HepG2 (cell line): ENCODE results near the gene CCDC126. TPM values are rescaled to one million over a fixed set of nuclear protein-coding genes. Genes with fewer than 3 reads are reported as not detected.

ENCODE experiments used
- AFF4 ChIP-seq: sonication (generic); formaldehyde crosslinking; IDR thresholded peaks from 2 replicates; pipeline ENCODE4 v1.4.0; 2020; ENCODE audit warnings: missing genetic modification reagents
- FOXA1 ChIP-seq, 2 experiments: fragments of 450-650 bp in 1 of 2; sonication (generic) in 1 of 2; formaldehyde crosslinking in 1 of 2; IDR thresholded peaks; 2 replicates each; pipeline versions ENCODE4 v1.4.0 to v1.6.1; 2016 to 2020; ENCODE audit warnings: missing genetic modification reagents in 1 of 2
- LCORL ChIP-seq, 2 experiments: fragments of 450-650 bp in 1 of 2; sonication (generic) in 1 of 2; formaldehyde crosslinking in 1 of 2; IDR thresholded peaks; 2 replicates each; pipeline versions ENCODE4 v1.5.0 to v1.6.1; 2017 to 2020; ENCODE audit warnings: antibody characterized with exemption in 1 of 2, missing genetic modification reagents in 1 of 2
- NAIF1 ChIP-seq: sonication (generic); formaldehyde crosslinking; IDR thresholded peaks from 2 replicates; pipeline ENCODE4 v1.5.0; 2020; ENCODE audit warnings: mild to moderate bottlenecking, missing genetic modification reagents, borderline replicate concordance
- PBX3 ChIP-seq: sonication (generic); formaldehyde crosslinking; IDR thresholded peaks from 2 replicates; pipeline ENCODE4 v1.8.1; 2023; ENCODE audit warnings: missing genetic modification reagents, inconsistent platforms, borderline replicate concordance
- PCBP1 ChIP-seq: fragments of 200-400 bp; formaldehyde crosslinking; IDR thresholded peaks from 2 replicates; pipeline ENCODE4 v1.6.1; 2017; ENCODE audit warnings: mild to moderate bottlenecking, low read depth, low read length, borderline replicate concordance
- PITX1 ChIP-seq: sonication (generic); formaldehyde crosslinking; IDR thresholded peaks from 2 replicates; pipeline ENCODE4 v1.5.1; 2020; ENCODE audit warnings: mild to moderate bottlenecking, missing genetic modification reagents
- RFXANK ChIP-seq: IDR thresholded peaks from 2 replicates; pipeline ENCODE4 v1.6.1; 2016
- SAP130 ChIP-seq: IDR thresholded peaks from 2 replicates; pipeline ENCODE4 v1.6.1; 2016; ENCODE audit warnings: low read depth
- SNAI1 ChIP-seq: sonication (generic); formaldehyde crosslinking; IDR thresholded peaks from 2 replicates; pipeline ENCODE4 v1.5.0; 2020; ENCODE audit warnings: mild to moderate bottlenecking, missing genetic modification reagents, borderline replicate concordance
- SP2 ChIP-seq: sonication (generic); formaldehyde crosslinking; IDR thresholded peaks from 2 replicates; pipeline ENCODE4 v1.5.1; 2020; ENCODE audit warnings: mild to moderate bottlenecking, missing genetic modification reagents
- XRCC5 ChIP-seq: fragments of 200-400 bp; formaldehyde crosslinking; optimal IDR thresholded peaks from 2 replicates; pipeline ENCODE3; 2017; ENCODE audit warnings: mild to moderate bottlenecking, low read length
- ZBTB26 ChIP-seq: IDR thresholded peaks from 2 replicates; pipeline ENCODE4 v1.6.1; 2016; ENCODE audit warnings: missing compliant biosample characterization, missing genetic modification reagents, borderline replicate concordance
- ZFP82 ChIP-seq: sonication (generic); formaldehyde crosslinking; IDR thresholded peaks from 2 replicates; pipeline ENCODE4 v1.5.1; 2020; ENCODE audit warnings: mild to moderate bottlenecking, missing genetic modification reagents, borderline replicate concordance
- ZNF263 ChIP-seq: sonication (generic); formaldehyde crosslinking; IDR thresholded peaks from 2 replicates; pipeline ENCODE4 v1.4.0; 2020; ENCODE audit warnings: missing genetic modification reagents
- ZNF282 ChIP-seq: fragments of 450-650 bp; IDR thresholded peaks from 2 replicates; pipeline ENCODE4 v1.6.1; 2018; ENCODE audit not compliant: partially characterized antibody
- ZNF331 ChIP-seq: sonication (generic); formaldehyde crosslinking; IDR thresholded peaks from 2 replicates; pipeline ENCODE4 v1.4.0; 2020; ENCODE audit warnings: missing genetic modification reagents
- ZNF383 ChIP-seq: sonication (generic); formaldehyde crosslinking; IDR thresholded peaks from 2 replicates; pipeline ENCODE4 v1.4.0; 2020; ENCODE audit warnings: missing genetic modification reagents, mild to moderate bottlenecking, borderline replicate concordance
- ZNF512 ChIP-seq: sonication (generic); formaldehyde crosslinking; IDR thresholded peaks from 2 replicates; pipeline ENCODE4 v1.4.0; 2020; ENCODE audit warnings: mild to moderate bottlenecking, missing genetic modification reagents
- ZNF589 ChIP-seq: sonication (generic); formaldehyde crosslinking; conservative IDR thresholded peaks from 2 replicates; pipeline ENCODE4 v1.8.0; 2022; ENCODE audit warnings: mild to moderate bottlenecking, moderate library complexity, missing genetic modification reagents
- ZNF749 ChIP-seq: sonication (generic); formaldehyde crosslinking; IDR thresholded peaks from 2 replicates; pipeline ENCODE4 v1.8.0; 2022; ENCODE audit warnings: mild to moderate bottlenecking, missing genetic modification reagents, moderate library complexity, borderline replicate concordance
- ZSCAN25 ChIP-seq: sonication (generic); formaldehyde crosslinking; IDR thresholded peaks from 2 replicates; pipeline ENCODE4 v1.8.0; 2022; ENCODE audit warnings: mild to moderate bottlenecking, missing genetic modification reagents
- polyA plus RNA-seq, 8 experiments: library from polyadenylated mRNA; depleted of rRNA in 3 of 8; stranded (reverse) in 7 of 8; unstranded in 1 of 8; fragments of >200 nt; fragmentation: Illumina TruSeq in 4 of 8; extraction: Trizol in 4 of 8; gene quantifications; 2 replicates each; pipeline versions ENCODE4 v1.2.1 to v1.2.3, GENCODE V29; 2011 to 2016; ENCODE audit warnings: low read depth in 4 of 8, missing spikeins in 1 of 8, mixed read lengths in 1 of 8; ENCODE audit not compliant: insufficient read depth in 1 of 8
- total RNA-seq, 5 experiments: library from RNA; depleted of rRNA; stranded (reverse); fragments of >200 nt; fragmentation: Illumina TruSeq; extraction: Trizol; gene quantifications; 2 replicates each; pipeline ENCODE4 v1.2.3, GENCODE V29; 2016; ENCODE audit warnings: low read depth in 1 of 5

The CCDC126 gene
- total and polyA plus RNA-seq, 2 of the 13 experiments (the other 11 are each of a cell fraction or from before 2014, with no cell fraction given), result 3.5 to 9.3 TPM

- TF ChIP-seq ZNF282 (no peak), LCORL (IDR thresholded peaks at IDR 0.05) (0 out of 2 replicates have a peak, but pooled peaks have one; percentile 33), LCORL (CRISPR knock-in tag; IDR thresholded peaks at IDR 0.05) (no peak), PITX1 (no peak), ZBTB26 (CRISPR knock-in tag) (no peak), ZNF263 (CRISPR knock-in tag) (no peak), SAP130 (CRISPR knock-in tag) (peak; percentile 32; the same call in 1 of the 2 replicates), ZNF589 (CRISPR knock-in tag) (no peak), XRCC5 (no peak), FOXA1 (IDR thresholded peaks at IDR 0.05) (no peak), FOXA1 (CRISPR knock-in tag; IDR thresholded peaks at IDR 0.05) (0 out of 2 replicates have a peak, but pooled peaks have one; percentile 7), ZNF749 (CRISPR knock-in tag) (no peak), PCBP1 (no peak), SNAI1 (CRISPR knock-in tag) (no peak), ZNF331 (peak; percentile 97), ZFP82 (CRISPR knock-in tag) (no peak), ZSCAN25 (CRISPR knock-in tag) (no peak), AFF4 (no peak), ZNF383 (no peak), ZNF512 (CRISPR knock-in tag) (no peak), PBX3 (CRISPR knock-in tag) (no peak), SP2 (CRISPR knock-in tag) (no peak), NAIF1 (CRISPR knock-in tag) (no peak), RFXANK (CRISPR knock-in tag) (no peak; the same call in 1 of the 2 replicates)
- TF ChIP-seq, all 625 proteins: peak for 25
Measured at GRCh38 chr7:23594879-23595604, 2.1 kb upstream of the CCDC126 start (continued).
